GM18508 (cell line): ENCODE data around the gene DOC2B.
"Not testable (repeated sequence)": the region's sequence is repeated elsewhere in the genome, so short reads cannot be mapped to it uniquely, and the experiment has no call there.

Experiments used
- ATAC-seq: cut with Tn5 transposase; IDR thresholded peaks from one replicate; pipeline ENCODE4 v1.9.1; 2021; ENCODE audit warnings: moderate number of reproducible peaks; ENCODE audit not compliant: insufficient read depth, unreplicated experiment

The DOC2B gene

DNA sequence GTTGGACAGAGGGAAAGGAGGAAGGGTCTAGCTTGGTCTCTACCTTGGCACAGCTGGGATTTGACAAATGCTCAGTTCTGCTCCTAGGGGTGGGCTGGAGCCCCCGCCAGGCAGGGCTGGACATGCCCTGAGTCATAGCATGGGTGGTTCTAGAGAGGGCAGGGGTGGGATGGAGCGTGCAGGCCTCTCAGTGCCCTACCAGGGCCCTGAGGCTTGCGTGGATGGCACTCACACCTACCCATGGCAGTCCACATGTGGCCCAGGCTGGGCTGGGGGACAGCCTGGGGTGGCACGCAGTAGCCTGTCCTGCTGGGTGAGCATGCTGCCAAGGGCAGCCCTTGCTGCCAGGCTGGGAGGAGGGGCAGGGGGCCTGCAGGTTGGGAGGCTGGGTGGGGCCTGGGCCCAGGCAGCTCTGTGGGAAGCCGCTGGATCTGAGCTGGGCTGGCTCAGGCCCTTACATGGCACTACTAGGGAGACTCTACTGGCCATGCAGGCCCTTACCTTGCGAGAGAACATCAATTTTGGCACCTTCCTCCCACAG, 11.2 kb downstream of the DOC2B start:
- ATAC-seq: no peak

GRCh38 chr17:168614-169013, 12.8 kb downstream of the DOC2B start:
- ATAC-seq: not testable (repeated sequence)

DNA sequence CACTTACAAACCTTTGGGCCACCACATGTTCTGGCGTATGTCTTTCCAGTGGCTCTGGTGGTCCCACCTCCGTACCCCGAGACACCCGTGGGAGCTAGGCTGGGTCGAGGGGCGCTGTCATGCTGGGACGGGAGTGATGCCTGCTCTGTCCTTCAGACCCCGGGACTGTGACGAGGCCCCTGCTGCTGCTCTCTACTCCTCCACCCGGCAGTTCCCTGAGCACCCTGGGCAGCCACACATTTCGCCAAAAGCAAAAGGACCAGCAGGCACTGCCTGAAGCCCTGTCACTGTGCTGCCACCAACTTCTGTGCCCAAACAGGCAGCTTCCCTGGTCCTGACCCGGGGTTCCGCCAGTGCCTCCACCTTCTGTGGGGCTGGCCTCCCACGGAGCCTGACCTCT, 15.5 kb downstream of the DOC2B start:
- ATAC-seq: no peak

DNA sequence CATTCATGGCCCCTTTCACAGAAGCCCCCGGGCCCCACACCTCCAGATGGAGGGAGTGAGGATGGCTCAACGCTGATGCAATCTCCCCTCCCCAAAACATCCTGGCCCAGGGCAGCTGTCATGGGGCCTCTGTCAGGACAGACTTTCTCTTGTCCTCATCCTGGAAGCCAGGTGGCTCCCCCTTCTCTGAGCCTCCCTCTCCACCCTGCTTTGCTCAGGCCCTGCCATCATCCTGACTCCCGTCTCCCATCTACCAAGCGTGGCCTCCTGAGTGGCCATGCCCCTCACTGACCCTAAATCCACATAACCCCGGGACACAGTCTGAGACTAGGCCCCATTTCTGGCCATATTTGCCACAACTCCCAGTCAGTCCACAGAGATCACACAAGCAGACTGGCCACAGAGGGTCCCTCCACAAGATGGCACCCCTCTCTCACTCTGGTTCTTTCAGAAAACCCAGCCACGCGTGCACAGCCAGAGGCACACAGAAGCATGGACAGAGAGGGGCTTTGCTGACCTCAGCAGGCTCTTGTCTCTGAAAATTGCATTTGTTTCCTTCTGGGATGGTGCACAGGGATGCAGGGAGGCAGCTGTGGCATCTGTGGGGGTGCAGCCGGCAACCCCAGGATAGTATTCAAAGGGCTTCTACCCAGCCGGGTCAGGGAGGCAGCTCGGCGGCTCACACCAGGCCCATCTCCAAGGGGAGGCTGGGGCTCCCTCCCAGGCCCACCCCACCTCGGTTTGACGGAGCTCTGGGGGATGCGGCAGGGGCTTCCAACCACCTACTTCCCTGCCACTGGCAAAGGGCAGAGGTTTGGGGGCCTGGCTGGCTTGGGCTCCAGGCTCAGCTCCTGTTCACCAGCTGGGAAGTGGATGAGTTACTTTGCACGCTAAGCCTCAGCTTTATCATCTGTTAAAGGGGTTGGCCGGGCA, 16.9 kb downstream of the DOC2B start:
- no peak for ATAC-seq

- ATAC-seq: no peak
These were observed 17.8 kb downstream of the DOC2B start for GRCh38 chr17:163514-164098.

DNA sequence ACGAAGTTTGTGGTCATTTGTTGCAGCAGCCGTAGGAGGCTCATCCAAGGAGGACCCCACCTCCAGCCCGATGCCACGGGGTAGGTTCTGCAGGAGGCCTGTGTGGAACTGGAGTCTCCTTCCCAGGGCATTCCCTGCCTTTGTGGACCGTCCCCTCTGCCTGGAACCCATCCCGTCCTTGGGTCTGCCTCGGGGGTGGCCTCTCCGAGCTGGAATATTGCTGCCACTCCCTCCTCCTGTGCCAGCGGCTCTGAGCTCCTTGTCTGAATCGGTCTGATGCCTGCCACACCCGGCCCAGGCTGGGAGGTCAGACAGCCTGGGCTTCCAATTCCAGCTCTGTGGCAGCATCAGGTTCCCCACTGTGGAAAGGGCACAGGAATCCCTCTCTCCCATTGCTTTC, 18.8 kb downstream of the DOC2B start:
- ATAC-seq: no peak

- ATAC-seq: no peak
These were observed 20.0 kb downstream of the DOC2B start for GRCh38 chr17:161481-161880.

DNA sequence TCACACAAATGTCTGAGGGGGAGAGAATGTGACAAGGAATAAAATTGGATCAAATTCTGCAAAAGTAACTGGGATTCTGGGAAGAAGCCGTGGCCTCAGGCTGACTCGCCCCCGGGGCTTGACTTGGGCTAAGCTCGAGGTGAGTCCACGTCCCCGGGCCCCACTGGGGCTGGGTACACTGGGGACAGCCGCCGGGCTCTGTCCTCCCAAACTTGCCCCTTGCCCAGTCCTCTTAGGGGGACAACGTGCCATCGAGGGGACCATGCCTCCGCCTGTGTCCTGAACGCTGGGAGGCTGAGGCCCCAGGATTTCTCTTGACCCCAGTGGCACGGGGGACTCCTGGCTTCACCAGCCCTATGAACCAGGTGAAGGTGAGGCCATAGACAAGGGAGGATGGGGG, 21.1 kb downstream of the DOC2B start:
- ATAC-seq: no peak

- no peak for ATAC-seq
These were observed 21.8 kb downstream of the DOC2B start for GRCh38 chr17:159609-160008.

- no peak for ATAC-seq
These were observed 23.1 kb downstream of the DOC2B start for GRCh38 chr17:158379-158778.

DNA sequence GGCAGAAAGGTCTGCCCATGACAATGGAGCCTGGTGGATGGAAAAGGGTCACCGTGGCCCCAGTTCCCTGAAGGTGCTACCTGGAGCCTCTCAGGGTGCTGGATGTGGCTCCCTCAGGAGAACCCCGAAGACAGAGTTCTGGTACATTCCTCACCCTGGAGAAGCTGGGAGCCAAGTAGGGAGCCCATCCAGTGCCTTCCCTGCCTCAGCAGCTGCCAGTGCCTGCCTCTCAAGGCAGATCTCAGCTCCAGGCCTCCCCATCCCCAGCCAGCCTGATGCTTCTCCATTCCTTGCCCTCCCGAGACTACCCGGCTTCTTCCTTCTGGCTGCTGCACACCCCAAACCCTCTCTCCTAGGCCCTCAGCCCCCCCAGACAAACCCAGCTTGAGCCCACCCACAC, 23.5 kb downstream of the DOC2B start:
- no peak for ATAC-seq

DNA sequence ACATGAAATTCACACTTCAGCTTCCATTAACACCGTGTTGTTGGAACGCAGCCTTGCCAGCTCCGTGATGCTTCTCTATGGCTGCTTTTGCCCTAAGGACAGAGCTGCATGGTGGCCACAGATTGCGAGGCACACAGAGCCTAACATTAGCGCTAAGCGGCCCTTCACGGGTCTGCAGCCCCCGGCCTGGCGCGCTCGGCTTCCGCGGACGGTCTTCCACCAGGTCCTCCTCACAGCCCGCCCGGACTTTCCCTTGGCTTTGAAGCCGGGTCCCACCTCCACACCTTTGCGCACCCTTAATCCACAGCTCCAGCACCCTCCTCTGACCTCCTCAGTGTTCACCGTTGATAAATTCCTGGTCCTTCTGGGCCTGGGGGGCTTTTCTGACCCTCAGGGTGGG, 24.5 kb downstream of the DOC2B start:
- ATAC-seq: no peak

GRCh38 chr17:156094-156621, 25.3 kb downstream of the DOC2B start:
- ATAC-seq: no peak

DNA sequence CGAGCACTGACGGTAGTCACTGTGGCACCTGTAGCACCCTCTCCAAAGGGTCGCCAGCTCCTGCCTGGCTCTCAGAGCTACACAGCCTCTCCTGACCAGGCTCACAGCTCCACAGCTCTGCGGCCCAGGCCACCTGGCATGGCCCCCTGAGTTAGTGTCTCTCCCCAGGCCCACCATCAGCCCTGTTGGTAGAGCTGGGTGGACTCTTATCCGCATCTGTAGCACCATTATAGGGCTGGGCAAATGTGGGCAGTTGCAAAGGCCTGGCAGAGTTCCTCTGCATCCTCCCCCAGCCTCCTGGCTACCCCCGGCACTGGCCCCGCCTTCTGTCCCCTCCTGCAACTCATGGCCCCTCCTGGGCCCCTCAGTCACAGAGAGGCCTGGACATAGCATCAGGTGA, 25.9 kb downstream of the DOC2B start:
- no peak for ATAC-seq

DNA sequence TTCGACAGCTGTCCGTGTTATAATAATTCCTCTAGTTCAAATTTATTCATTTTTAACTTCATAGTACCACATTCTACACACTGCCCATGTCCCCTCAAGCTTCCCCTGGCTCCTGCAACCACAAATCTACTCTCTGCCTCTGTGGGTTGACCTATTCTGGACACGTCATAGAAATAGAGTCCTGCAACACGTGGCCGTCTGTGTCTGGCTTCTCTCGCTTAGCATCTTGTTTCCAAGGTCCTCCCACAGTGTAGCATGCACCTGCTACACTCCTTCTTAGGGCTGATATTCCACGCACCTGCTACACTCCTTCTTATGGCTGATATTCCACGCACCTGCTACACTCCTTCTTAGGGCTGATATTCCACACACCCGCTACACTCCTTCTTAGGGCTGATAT, 27.6 kb downstream of the DOC2B start:
- no peak for ATAC-seq

DNA sequence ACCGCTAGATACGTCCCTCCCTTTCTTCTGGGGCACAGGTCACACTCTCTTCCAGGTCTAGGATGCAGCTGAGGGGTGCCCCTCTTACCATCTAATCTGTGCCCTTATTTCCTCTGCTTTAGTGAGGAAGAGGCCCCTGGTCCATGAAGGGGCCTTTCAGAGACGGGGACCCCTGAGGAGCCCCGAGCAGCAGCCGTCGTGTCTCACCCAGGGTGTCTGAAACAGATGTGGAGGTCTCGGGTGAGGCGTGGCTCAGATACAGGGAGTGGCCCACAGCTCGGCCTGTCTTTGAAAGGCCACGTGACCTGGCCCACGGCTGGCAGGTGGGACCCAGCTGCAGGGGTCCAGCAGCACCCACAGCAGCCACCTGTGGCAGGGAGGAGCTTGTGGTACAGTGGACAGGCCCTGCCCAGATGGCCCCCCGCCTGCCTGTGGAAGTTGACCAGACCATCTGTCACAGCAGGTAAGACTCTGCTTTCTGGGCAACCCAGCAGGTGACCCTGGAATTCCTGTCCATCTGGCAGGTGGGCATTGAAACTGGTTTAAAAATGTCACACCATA, 28.5 kb downstream of the DOC2B start:
- no peak for ATAC-seq

- no peak for ATAC-seq
These were observed 29.3 kb downstream of the DOC2B start for GRCh38 chr17:151886-152859.

GRCh38 chr17:151004-151403, 30.4 kb downstream of the DOC2B start:
- no peak for ATAC-seq

DNA sequence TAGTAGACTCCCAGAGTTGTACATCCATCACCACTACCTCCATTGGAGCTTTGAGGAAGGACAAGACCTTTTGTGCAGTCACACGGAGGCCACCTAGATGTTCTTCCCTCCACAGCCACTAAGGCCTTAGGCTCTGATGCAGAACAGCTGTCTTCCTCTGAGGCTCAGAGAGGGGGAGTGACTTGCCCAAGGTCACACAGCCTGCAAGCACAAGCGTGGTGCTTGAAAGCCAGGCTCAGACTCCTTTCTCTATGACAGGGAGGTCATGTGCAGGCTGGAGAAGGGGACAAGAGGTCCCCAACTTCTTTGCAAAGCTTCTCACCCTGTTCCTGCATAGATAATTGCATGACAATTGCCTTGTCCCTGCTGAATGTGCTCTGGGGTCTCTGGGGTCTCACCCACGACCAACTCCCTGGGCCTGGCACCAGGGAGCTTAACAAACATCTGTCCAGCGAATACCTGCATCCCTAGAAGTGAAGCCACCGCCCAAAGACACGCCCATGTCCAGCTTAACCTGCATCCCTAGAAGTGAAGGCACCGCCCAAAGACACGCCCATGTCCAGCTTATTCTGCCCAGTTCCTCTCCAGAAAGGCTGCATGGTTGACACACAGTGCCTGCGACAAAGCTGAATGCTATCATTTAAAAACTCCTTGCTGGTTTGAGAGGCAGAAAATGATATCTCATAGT, 31.4 kb downstream of the DOC2B start:
- no peak for ATAC-seq
